AG08395 (cell line): Measurements from ENCODE around the gene TCERG1L.

Source experiments
- DNase-seq: peaks from one replicate; pipeline ENCODE4 v3.0.0; 2012; ENCODE audit warnings: mixed read lengths, low spot score

TCERG1L gene

DNA sequence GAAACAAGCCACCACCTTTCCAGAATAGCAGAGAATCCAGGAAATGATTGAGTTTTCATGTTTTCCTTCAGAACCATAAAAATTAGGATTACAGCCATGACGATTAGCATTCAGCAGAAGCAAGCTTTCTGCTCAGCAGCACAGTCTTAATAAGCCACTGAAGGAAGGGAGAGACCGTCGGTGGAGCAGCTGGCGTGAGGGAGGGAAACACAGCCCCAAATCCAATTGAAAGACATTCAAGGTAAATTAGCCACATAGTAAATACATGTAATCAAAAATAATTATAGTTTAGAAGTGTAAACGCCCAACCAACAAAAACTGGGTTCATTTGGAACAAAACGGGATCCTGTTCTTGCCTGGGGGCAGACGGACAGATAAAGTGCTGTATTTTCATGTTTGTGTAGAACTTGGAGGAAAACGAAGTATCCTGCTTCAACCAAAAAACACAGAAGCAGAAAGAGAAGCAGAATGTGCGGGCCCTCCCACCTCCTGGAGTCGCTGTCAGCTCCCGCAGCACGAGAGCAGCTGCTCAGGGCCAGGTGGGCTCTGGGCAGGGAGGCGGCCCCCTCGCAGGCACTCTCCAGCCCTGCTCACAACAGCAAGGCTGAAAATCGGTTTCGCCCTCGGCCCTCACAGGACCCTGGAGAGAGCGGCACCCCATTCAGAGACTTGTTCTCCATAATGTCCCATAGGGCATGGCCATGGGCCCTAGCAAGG is 84.9 kb downstream of the TCERG1L start:
- DNase-seq = no peak

DNA sequence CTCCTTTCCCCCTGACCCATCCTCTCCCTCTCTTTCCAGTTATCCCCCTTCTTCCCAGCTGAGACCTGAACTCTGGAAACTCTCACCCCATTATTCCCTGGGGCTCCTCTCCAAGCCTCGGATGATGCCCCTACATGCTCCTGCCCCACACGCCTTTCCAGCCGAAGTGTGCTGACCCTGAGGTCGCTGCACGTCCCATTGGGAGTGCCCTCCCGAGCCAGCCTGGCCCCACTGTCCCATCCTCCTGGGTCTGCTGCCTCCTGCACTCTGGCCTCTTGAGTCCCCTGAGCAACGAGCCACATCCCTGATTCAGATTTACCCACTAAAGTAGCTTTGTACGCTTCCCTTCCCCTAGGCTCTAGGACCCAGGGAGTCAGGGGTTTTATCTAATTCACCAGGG is 87.4 kb downstream of the TCERG1L start:
- no peak for DNase-seq

DNA sequence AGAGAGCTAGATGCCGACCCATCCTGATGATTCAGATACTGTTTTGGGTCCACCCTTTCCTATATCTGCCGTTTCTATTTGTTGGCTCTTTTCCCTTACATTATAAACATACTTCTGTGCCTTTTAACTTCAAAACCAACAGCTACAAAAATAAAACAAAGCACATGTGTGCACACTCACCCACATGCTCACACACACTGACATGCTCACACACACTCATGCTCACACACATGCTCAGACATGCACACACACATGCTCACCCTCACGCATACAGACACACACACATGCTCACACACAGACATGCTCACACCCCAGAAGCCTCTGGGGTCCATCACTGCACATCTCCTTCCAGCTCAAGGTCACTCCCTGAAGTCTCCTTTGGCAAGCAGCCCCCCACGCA is 88.1 kb downstream of the TCERG1L start:
- DNase-seq = no peak

DNA sequence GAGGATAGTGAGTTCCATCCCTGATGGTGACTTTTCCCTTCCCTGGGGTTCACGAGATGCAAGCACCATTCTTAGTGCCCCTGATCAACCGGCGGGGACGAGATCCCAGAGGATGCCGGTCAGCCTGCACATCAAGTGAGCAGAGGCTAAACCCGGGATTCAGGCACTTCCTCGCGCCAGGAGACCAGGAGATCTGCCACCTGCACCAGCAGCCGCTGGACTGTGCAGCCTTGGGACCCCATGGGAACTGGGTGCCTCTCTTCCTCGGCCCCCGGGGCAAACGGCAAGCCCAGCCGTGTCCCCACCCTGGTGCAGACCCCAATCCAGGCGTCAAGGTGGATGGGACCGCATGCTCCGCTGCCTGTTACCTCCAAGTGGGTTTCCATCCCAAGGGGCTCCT is 88.5 kb downstream of the TCERG1L start:
- no peak for DNase-seq

DNA sequence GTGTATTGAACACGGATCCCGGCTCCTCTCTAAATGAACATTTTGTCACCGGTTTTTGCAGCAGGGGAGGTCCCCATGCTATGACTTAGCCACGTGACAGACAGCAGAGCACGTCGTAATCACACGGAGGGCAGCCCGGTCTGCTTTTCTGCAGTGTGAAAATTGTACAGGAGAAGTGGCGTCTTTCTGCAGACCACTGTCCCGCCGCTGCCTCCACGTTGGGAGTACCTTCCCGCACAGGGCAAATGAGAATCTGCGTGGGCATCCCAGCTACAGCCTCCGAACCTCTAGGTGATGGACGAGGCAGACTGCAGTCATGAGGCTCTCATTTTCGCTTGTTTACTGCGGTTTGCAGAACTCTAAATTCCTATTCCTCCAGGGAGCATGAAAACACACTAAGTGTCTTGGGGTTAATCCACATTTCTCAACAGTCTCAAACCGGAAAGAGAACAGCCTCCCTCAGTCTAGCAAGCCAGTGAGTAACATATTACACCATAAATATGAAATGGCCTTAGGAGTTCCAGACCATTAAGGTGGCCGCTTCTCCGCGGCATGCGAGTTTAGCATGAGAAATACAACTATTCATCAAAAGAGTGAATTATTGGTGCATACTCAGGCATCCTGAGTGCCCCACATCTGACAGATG is 89.8 kb downstream of the TCERG1L start:
- no peak for DNase-seq

DNA sequence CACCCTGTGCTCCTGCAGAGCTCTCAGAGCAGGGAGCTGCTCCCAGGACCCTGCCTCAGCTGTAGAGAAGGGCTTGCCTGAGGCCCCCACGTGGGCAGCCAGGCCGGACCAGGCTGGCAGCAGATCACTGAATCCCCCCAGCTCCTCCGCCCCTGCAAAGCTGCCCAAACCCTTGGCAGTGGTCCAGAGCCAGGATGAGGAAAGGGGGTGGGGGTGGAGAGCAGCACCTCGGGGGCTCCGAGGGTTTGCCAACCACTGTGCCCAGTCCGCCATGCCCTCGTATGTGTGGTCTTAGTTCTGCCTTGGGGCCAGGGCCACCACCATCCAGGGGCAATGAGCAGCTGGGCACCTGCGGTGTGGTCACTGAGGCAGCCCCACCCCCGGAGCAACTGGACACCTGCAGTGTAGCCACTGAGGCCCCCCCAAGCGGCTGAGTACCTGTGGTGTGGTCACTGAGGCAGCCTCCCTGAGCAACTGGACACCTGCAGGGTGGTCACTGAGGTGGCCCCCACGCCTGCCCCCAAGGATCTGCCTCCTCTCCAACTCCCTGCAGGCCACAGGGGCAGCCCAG is 90.8 kb downstream of the TCERG1L start:
- DNase-seq = no peak

DNA sequence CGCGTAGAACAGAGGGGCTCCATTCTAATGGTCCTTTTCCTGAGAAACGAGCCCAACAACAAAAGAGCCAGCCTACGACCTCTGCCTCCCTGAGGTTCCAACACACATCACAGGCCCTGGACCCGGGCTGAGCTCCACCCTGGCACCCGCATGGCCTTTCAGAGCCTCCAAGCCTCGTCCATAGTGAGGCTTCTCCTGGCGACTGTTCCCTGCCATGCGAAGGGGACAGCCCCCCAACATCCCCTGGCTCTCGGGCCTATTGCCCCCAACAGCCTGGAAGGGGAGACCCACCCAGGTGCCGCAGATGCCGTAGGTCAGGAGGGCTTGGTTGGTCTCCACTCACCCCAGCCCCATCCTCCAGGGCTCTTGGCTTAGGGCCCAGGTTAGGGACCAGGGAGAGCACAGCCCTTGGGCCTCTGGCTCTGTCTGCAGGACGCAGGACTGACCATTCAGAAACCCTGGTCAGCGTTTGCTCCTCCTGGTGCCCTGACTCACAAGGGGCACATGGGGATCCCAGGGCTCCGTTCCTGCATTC is 91.5 kb downstream of the TCERG1L start:
- no peak for DNase-seq

DNA sequence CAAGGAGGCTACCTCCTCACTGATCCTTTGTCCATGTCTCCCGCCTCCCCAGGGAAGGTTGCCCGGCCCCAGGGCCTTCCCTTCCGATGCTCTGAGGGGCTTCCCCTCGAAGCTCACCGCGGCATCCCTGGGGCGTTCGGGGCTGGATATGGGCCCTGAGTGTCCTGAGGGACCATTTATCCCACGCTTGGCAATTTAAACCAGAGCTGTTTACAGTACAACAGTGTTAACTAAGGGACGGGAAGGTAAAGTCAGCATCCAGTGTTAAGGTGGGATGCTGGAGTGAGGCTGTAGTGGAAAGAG is 92.0 kb downstream of the TCERG1L start:
- DNase-seq = no peak

DNA sequence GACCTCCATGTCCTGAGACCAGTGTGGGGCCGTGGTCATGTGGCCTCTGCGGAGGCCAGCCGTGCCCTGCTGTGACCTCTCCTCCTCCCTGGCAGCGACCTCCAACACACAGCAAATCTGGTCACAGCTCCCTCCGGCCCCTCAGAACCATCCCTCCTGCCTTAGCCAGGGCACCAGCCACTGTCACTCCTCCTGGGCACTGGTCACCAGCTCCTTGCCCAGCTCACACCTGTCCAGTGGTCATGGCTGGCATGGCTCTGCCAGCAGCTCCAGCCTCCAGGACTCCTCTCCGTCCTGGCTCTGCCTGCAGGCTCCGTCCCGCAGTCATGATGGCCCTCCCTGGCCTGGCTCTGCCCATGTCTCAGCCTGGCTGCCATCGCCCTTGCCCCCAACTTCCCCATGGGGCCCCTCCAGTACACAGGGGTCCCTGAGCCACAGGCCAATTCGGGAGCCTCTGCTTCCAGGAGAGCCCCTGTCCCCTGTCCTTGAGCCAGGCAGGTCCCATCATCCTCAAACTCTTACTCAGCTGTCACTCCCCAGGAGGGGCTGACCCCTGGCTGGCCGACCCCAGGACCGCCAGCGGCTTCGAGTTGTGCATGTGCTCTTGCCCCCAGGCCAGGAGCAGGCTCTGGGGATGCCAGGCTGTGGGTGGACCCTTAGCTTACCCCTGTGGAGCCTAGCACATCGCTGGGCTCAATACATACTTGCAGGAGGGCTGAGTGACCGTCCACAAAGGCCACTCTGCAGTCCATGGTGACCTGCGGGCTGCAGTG is 92.5 kb downstream of the TCERG1L start:
- DNase-seq = no peak

DNA sequence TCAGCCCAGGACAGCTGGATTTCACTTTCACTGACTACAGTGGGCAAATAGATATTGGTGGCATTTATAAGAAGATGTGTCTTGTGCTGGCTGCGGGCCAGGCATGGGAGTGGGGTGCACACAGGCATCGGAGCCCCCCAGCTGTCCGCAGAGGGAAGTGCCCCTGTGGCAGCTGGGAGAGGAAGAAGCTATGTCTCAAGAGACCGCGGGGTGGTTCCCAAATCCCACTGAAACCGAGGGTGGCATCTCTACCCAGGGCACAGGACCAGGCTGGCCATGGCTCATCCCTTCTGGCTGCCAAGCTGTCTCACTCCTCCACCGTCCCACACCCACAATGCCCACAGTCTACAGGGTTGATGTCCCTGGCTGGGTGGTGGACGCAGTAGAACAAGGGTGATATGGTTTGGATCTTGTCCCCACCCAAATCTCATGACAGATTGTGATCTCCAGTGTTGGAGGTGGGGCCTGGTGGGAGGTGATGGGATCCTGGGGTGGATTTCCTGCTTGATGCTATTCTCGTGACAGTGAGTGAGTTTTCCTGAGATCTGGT is 94.8 kb downstream of the TCERG1L start:
- no peak for DNase-seq

DNA sequence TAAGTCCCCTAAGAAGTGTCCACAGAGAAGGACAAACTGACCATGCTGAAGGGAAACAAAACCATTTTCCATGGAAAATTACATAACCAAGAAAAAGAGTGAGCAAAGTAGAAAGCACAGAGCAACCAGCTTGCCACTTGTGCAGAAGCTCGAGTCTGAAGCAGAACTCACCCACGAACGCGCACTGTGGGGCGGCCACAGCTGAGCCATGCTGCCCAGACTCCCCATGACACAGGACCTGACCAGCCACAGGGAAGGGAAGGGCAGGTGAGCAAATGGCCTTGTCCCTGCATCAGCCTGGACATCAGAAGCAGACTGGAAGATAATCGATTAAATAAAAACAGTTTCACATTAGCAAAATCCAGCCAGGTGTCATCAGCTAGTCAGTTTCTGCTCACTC is 95.7 kb downstream of the TCERG1L start:
- no peak for DNase-seq

DNA sequence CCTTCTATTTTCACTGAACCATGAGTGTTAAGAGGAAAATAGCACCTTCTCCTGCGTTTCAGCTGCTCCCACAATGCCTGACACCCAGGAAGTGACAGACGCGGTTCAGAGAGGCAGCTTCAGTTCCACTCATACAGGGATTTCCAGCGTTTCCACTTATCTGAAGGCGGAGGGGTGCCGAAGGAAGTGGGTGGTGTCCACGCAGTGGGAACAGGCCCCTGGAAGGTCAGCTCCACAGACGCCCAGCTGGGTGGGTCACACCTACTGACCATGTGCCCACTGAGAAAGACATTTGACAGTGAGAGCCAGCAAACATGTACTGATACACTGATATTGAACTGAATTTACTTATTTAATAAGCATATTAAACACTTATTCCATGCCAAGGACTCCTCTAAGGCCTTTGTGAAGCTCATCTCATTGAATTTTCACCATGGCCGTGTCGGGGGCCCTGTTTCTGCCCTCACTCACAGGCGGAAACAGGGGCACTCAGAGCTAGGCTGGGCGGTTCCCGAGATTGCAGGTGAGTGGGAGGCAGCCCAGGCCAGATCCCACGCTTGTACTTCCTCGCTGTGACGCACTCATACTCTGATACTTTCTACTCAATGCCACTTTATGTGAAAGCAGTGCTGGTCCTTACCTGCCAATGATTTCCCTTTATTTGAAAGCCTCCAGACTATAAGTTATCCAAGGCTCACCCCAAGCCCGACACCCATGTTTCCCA is 96.8 kb downstream of the TCERG1L start:
- DNase-seq = no peak

DNA sequence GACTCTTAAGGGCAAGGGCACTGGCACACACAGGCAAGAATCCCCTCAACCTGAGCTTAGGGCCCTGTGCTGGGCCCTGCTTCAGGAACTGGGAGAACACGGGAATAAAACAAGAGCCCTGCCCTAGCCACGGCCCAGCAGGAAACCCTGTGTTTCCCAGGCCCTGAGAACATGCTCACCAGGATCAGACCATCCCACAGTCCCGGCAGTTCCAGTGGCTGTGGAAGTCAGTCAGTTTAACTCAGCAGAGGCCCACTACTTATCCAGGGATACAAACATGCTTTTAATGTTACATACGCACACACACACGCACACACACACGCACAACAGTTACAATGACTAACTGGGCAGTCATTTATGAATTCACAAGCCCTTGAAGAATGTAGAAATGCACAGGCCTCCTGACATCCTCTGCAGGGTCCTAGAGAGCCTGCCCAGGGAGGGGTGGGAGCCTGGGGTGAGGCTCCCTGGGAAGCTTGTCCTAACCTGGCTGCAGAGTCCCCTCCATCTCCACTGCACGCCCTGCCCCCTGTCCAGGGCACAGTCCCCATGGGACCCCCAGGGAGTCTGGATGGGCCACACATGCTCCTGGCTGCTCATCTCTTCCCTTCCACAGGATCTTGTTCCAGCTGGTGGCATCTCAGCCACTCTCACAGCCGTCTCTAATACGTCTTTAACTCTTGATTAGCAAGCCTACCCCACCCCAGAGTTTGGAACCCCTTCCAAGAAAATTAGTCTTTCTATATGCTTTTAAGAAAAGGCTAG is 97.6 kb downstream of the TCERG1L start:
- DNase-seq = no peak

DNA sequence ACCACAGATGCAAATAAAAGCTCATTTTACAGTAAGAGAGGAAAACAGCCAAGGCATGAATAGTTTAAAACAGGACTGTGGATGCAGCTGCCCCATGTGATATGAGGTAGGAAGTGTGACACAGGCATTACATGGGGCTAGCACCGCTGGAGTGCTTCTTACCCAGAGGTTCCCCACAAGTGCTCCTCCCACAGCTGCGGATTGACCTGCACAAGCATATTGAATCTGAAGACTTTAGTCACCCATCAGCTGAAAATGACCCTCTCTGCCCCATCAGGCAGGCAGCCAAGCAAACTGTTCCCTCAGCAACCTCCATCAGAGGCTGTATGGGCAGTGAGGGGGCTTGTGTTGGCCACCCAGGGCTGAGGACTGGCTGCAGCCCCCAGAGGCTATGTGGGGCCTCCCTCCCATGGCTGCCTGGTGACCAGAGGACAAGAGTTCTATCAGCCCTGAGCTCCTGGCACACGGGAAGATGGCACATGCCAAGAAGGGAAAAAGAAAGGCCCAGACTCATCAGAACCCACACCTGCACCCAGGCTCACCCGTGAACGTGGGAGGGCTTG is 98.7 kb downstream of the TCERG1L start:
- DNase-seq = no peak

DNA sequence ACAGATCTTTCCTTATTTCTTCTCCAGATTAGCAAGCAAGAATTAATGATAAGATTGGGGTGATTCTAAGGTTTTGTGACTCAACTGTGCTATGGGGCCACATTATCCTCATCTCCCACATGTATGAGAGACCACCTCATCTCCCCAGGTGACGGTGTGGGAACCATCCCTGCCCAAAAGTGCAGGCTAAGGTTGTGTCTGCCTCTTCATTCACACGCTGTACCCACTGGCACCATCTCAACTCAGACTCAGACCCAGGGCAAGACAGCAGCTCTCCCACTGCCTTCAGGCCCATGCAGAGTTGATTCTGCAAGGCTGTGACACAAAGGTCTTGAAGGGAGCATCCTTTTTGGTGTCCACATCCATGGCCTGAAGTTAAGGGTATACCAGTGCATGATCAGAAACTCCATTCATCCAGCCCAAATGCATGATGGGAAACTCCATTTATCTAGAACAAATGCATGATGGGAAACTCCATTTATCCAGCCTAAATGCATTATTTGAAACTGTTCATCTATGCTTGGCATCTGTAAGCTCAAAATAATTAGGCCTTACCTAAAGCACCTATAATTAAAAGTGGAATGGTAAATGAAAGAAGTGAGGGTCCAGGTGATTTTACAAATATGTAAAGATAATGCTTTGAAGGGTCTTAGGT is 99.4 kb downstream of the TCERG1L start:
- no peak for DNase-seq

DNA sequence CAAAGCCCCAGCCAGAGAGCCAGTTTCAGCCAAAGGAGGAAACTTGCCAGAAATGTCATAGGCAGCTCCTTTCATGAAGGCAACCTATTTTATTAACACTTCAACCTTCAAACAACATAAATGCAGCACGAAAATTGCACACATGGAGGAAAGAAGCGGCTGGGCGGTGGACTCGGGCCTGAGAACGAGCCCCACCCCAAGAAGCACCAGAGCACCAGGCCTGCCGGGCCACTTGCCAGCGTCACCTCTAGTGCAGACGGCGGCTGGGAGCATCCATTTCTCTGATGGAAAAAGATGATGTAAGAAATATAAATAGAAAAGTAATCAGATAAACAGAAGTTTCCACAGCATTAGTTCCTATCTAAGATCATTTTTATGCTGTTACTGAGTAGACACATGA is 100.0 kb downstream of the TCERG1L start:
- DNase-seq = no peak

DNA sequence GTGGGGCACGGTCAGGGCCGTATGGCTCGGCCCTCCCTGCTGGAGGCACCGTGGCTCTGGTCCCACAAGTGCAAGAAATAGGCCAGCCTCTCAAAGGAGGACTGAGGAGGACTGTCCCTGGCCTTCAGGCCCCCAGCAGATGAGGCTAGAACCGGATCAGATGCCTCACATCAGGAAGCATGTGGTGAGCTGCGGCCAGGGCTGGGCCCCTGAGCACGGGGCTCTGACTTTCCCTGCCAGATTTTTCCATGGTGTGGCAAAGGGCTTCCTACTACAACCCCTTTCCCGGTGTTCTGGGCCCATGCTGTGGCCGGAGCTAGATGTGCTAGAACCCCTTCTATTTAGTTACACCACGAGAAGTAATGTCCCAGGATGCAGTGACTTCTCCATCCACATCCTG is 100.4 kb downstream of the TCERG1L start:
- DNase-seq = no peak

DNA sequence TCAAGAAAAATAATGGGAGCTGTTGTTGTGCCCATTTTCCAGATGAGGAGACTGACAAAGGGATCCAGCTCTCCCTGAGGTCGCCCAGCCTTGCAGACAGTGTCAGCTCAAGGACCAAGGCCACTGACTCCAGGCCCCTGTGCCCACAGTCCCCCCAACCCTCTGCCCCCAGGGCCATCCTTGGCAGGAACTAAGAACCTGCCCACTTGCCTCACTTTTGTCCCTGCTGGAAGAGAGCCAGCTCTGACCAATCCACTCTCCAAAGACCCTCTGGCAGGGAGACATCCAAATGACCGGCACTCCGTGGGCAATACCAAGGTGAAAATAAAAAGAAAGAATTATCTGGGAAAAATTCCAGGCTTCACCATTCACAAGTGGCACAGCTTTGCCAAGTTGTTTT is 101.3 kb downstream of the TCERG1L start:
- no peak for DNase-seq

DNA sequence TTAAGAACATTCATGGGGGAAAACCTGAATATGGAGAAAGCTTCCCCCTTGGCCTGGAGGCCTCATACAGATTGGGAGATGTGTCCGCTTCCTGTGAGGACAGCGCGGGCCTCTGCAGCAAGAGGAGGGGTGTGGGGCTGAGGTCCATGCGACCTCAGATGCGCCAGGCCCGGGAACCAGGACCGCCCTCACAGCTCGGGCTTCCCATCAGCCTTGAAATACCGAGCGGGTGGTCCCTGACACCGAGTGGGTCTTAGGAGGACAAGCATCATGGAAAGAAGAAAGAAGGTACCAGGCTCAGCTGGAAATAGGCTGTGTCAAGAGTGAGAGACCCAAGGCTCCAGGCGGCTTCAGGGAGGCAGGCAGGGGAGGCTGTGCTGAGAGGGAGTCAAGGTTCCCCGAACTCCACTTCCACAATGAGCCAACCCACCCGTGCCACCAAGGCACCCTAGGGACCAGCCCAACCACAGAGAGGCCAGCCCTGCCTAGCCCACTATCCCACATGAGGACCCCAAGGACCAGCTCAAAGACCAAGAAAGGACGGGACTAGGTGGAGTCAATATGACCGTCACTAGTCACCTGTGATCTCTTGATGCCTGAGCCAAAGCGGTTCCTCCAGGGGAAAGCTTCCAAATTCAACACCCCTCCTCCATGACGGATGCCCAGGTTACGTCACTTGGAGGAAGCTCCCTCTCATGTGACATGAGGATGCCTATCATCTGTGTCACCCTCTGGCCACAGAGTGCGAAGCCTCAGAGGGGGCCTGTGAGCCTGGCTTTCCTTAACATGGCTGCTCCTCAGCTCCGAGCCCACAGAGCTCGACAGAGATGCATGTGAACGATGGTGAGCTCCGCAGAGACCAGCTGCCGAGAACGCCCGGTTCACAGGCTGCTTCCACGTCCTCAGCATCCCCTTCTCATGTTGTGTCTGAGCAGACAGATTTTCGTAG is 103.7 kb downstream of the TCERG1L start:
- no peak for DNase-seq
